Activated CD8-positive, alpha-beta T cell treated with anti-CD3 and anti-CD28 coated beads, Interleukin-2, amount 10 ng/mL, durations not matched to agents 7 days and 5 days (primary cell): ENCODE measurements around the gene ARHGEF19. TPM values are rescaled to one million over a fixed set of nuclear protein-coding genes. Genes with fewer than 3 reads are reported as not detected.
"Not testable (repeated sequence)": the region's sequence is repeated elsewhere in the genome, so short reads cannot be mapped to it uniquely, and the experiment has no call there.

ENCODE experiments used
- ATAC-seq: fragments of 150-1000 bp; cut with Tn5 transposase; one replicate; pipeline ENCODE4 v1.10.0; 2021; ENCODE audit warnings: moderate library complexity
- CTCF ChIA-PET: fragments of 350-600 bp; sonication (Branson Sonifier 250); formaldehyde crosslinking; loops from one replicate; lab custom pipeline; 2021; ENCODE audit warnings: antibody characterized with exemption; lab: Charles Lee
- POLR2A ChIA-PET: fragments of 350-600 bp; sonication (Branson Sonifier 250); formaldehyde crosslinking; loops from one replicate; lab custom pipeline; 2021; ENCODE audit warnings: antibody characterized with exemption; lab: Charles Lee
- DNase-seq: peaks from one replicate; pipeline ENCODE4 v3.0.0-alpha.2; 2020
- H3K27ac Mint-ChIP-seq: one replicate; pipeline ENCODE4 v1.8.0; 2021; ENCODE audit warnings: mild to moderate bottlenecking, mixed read lengths
- H3K27me3 Mint-ChIP-seq: one replicate; pipeline ENCODE4 v1.8.0; 2021; ENCODE audit warnings: low read depth, mixed read lengths
- H3K36me3 Mint-ChIP-seq: one replicate; pipeline ENCODE4 v1.8.0; 2021; ENCODE audit warnings: low read depth, mixed read lengths
- H3K4me1 Mint-ChIP-seq: one replicate; pipeline ENCODE4 v1.8.0; 2021; ENCODE audit warnings: low read depth, mixed read lengths
- H3K4me3 Mint-ChIP-seq: one replicate; pipeline ENCODE4 v1.8.0; 2021; ENCODE audit warnings: mild to moderate bottlenecking, mixed read lengths
- H3K9me3 Mint-ChIP-seq: one replicate; pipeline ENCODE4 v1.8.0; 2022; ENCODE audit warnings: mixed read lengths; ENCODE audit not compliant: insufficient read depth
- total RNA-seq, 2 experiments: library from RNA; stranded (reverse); gene quantifications; one replicate each; pipeline ENCODE4 v1.2.3, GENCODE V29; 2021

Gene ARHGEF19
- total RNA-seq, 2 experiments from 2014 or later = 11.4 to 11.9 TPM

- no peak overlapping the region for H3K27ac Mint-ChIP-seq
- H3K27me3 Mint-ChIP-seq = peaks cover 7% of the 10 kb centered on the region
- POLR2A ChIA-PET = interaction anchor here (0.6 to 3.9 kb wide), 7 partner anchors 11 to 146 kb away, joined by 3 to 30 read pairs (median 3); partner anchors contain the start of genes CPLANE2 and FBXO42
- no peak overlapping the region for H3K4me3 Mint-ChIP-seq
- no peaks in the 10 kb centered on the region for H3K9me3 Mint-ChIP-seq
- peaks cover 31% of the 10 kb centered on the region for H3K4me1 Mint-ChIP-seq
- DNase-seq (no peak), ATAC-seq (no peak)
- CTCF ChIA-PET = interaction anchor here (0.6 to 3.0 kb wide), 3 partner anchors 12 to 136 kb away, joined by 3 to 9 read pairs (median 3); no protein-coding TSS in a partner anchor
- H3K36me3 Mint-ChIP-seq = no peaks in the 10 kb centered on the region
These were observed 5.7 kb upstream of the ARHGEF19 start for GRCh38 chr1:16218014-16218673.

DNA sequence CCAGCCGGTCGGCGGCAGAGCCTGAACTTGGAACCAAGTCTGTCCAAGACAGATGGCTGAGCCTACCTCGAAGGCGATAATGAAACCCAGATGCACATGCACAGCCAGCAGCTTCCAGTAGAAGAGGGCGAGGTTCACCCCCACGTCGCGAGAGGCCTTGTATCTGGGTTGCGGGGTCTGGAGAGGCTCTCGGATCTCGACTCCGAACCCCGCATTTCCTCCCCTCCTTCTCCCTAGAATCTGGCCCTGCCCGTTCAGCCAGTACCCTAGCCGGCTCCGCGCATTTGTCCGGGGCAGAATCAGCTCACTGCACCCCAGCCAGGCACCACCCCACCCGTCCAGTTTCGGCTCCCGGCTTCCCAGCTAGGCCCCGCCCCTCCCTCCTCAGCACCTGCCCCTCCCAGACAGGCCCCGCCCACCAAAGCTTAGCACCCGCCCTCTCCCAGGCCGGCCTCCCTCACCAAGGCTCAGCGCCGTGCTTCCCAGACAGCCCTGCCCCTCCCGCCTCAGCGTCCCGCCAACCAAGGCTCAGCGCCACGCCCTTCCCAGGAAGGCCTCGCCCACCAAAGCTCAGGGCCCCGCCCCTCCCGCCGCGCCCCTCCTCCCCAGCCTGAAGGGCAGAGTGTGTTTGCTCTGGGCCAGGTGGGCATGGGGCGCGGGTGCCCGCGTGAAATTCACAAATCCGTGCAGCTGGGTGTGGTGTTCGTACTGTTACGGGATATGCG lies 4.8 kb upstream of the ARHGEF19 start:
- peak; percentile 99 for ATAC-seq
- H3K27ac Mint-ChIP-seq = peak overlapping the region; percentile 76

DNA sequence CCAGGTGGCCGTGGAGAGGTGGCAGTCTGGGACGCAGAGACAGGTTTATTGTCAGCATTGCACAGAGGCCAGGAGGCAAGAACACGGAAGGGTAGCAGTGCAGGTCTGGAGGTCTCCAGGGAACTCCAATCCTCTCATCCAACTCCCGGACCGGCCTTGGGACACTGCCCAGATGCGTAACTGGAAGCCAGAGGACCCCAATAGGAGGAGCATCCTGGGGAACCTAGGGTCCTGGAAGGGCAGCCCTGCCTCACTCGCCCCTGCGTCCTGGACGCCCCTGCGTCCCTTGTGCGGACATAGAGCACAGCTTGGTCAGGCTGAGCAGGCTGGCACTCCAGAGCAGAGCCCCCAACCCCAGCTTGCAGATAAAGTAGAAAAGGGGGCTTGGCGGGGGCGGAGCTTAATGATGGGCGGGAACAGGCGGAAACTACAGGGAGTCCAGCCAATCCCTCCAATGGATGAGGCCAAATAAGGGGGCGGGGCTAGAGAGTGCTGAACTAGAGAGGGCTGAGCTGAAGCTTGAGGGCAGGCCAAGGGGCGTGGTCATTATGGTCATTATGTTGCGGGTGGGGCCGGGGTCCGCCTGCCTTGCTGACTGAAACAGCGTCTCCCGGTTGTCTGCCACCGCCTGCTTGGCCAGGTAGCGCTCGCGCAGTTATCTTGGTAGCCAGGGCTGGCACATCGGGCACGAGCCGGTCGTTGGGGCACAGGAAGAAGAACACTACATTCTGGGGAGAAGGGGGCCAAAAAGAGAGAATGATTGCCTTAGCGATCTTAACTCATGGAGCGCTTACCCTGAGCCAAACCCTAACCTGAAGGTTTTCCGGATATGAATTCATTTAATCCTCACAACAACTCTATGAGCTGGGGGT lies 3.7 kb upstream of the ARHGEF19 start:
- H3K36me3 Mint-ChIP-seq = no peaks in the 10 kb centered on the region
- DNase-seq (peak; percentile 78), ATAC-seq (peak; percentile 36)
- peaks cover 31% of the 10 kb centered on the region for H3K4me1 Mint-ChIP-seq
- peak overlapping the region; percentile 47 for H3K27ac Mint-ChIP-seq
- ChIA-PET CTCF (interaction anchor here (1.2 to 3.0 kb wide), 2 partner anchors 10 to 137 kb away, joined by 6 to 9 read pairs; no protein-coding TSS in a partner anchor), POLR2A (interaction anchor here (0.5 to 3.9 kb wide), 4 partner anchors 9 to 20 kb away, joined by 3 to 30 read pairs (median 10); partner anchors contain the start of gene CPLANE2)
- no peaks in the 10 kb centered on the region for H3K9me3 Mint-ChIP-seq
- peak overlapping the region; percentile 78 for H3K4me3 Mint-ChIP-seq
- peaks cover 4% of the 10 kb centered on the region for H3K27me3 Mint-ChIP-seq

More for the DNA sequence above, 4.8 kb upstream of the ARHGEF19 start:
- POLR2A ChIA-PET = interaction anchor here (0.6 to 3.9 kb wide), 8 partner anchors 10 to 281 kb away, joined by 3 to 30 read pairs (median 3); partner anchors contain the start of genes CPLANE2 and FBXO42
- DNase-seq = peak; percentile 97
- Mint-ChIP-seq H3K9me3 (no peaks in the 10 kb centered on the region), H3K27me3 (peaks cover 9% of the 10 kb centered on the region), H3K4me1 (peaks cover 31% of the 10 kb centered on the region), H3K4me3 (peak overlapping the region; percentile 78), H3K36me3 (no peaks in the 10 kb centered on the region)
- CTCF ChIA-PET = interaction anchor here (0.7 to 3.0 kb wide), 7 partner anchors 11 to 369 kb away, joined by 3 to 9 read pairs (median 3); partner anchors contain the start of genes FAM131C and SPEN

GRCh38 chr1:16215240-16215639 lies 2.8 kb upstream of the ARHGEF19 start:
- H3K4me3 Mint-ChIP-seq, H3K36me3 Mint-ChIP-seq, POLR2A ChIA-PET, H3K9me3 Mint-ChIP-seq, H3K27ac Mint-ChIP-seq, ATAC-seq, H3K27me3 Mint-ChIP-seq, CTCF ChIA-PET, DNase-seq: not testable (repeated sequence)
- H3K4me1 Mint-ChIP-seq = peaks cover 30% of the 10 kb centered on the region

GRCh38 chr1:16213544-16213943 lies 1.1 kb upstream of the ARHGEF19 start:
- H3K36me3 Mint-ChIP-seq, ATAC-seq, H3K9me3 Mint-ChIP-seq, CTCF ChIA-PET, H3K27ac Mint-ChIP-seq, H3K4me3 Mint-ChIP-seq, H3K27me3 Mint-ChIP-seq, DNase-seq: not testable (repeated sequence)
- POLR2A ChIA-PET = interaction anchor here (0.5 kb wide), 1 partner anchor 152 kb away, joined by 3 read pairs; no protein-coding TSS in a partner anchor
- peaks cover 21% of the 10 kb centered on the region for H3K4me1 Mint-ChIP-seq

- ChIA-PET POLR2A (no interaction called here), CTCF (no interaction called here)
- Mint-ChIP-seq H3K4me1 (peaks cover 19% of the 10 kb centered on the region), H3K27ac (no peak overlapping the region), H3K27me3 (peaks cover 3% of the 10 kb centered on the region), H3K4me3 (no peak overlapping the region), H3K36me3 (no peaks in the 10 kb centered on the region), H3K9me3 (no peaks in the 10 kb centered on the region)
- DNase-seq (no peak), ATAC-seq (no peak)
These were observed 561 bp upstream of the ARHGEF19 start for GRCh38 chr1:16213013-16213412.

GRCh38 chr1:16211824-16212223 lies 628 bp downstream of the ARHGEF19 start:
- POLR2A ChIA-PET = interaction anchor here (0.6 to 0.7 kb wide), 2 partner anchors 22 to 213 kb away, joined by 3 to 4 read pairs; no protein-coding TSS in a partner anchor
- CTCF ChIA-PET = no interaction called here
- H3K9me3 Mint-ChIP-seq = no peaks in the 10 kb centered on the region
- H3K4me1 Mint-ChIP-seq = peaks cover 12% of the 10 kb centered on the region
- H3K27me3 Mint-ChIP-seq = peaks cover 3% of the 10 kb centered on the region
- no peak overlapping the region for H3K27ac Mint-ChIP-seq
- no peak overlapping the region for H3K4me3 Mint-ChIP-seq
- no peaks in the 10 kb centered on the region for H3K36me3 Mint-ChIP-seq
- DNase-seq (no peak), ATAC-seq (no peak)

- POLR2A ChIA-PET = no interaction called here
- H3K4me3 Mint-ChIP-seq = no peak overlapping the region
- H3K27me3 Mint-ChIP-seq = peaks cover 3% of the 10 kb centered on the region
- H3K9me3 Mint-ChIP-seq = no peaks in the 10 kb centered on the region
- H3K4me1 Mint-ChIP-seq = peaks cover 9% of the 10 kb centered on the region
- CTCF ChIA-PET = no interaction called here
- ATAC-seq (no peak), DNase-seq (no peak)
- H3K36me3 Mint-ChIP-seq = no peaks in the 10 kb centered on the region
- no peak overlapping the region for H3K27ac Mint-ChIP-seq
These were observed 1.9 kb downstream of the ARHGEF19 start for GRCh38 chr1:16210581-16210980.

- H3K27me3 Mint-ChIP-seq = peaks cover 3% of the 10 kb centered on the region
- ChIA-PET CTCF (no interaction called here), POLR2A (no interaction called here)
- ATAC-seq (no peak), DNase-seq (no peak)
- H3K36me3 Mint-ChIP-seq = no peaks in the 10 kb centered on the region
- no peak overlapping the region for H3K27ac Mint-ChIP-seq
- peaks cover 9% of the 10 kb centered on the region for H3K4me1 Mint-ChIP-seq
- no peaks in the 10 kb centered on the region for H3K9me3 Mint-ChIP-seq
- H3K4me3 Mint-ChIP-seq = no peak overlapping the region
These were observed 2.5 kb downstream of the ARHGEF19 start for GRCh38 chr1:16209847-16210407.

- no peaks in the 10 kb centered on the region for H3K9me3 Mint-ChIP-seq
- H3K4me1 Mint-ChIP-seq = peaks cover 11% of the 10 kb centered on the region
- POLR2A ChIA-PET = interaction anchor here (3.5 kb wide), 1 partner anchor 8 kb away, joined by 30 read pairs; no protein-coding TSS in a partner anchor
- H3K4me3 Mint-ChIP-seq = no peak overlapping the region
- no peaks in the 10 kb centered on the region for H3K36me3 Mint-ChIP-seq
- CTCF ChIA-PET = no interaction called here
- no peak for DNase-seq
- peaks cover 3% of the 10 kb centered on the region for H3K27me3 Mint-ChIP-seq
- no peak for ATAC-seq
- no peak overlapping the region for H3K27ac Mint-ChIP-seq
These were observed 3.2 kb downstream of the ARHGEF19 start for GRCh38 chr1:16209132-16209846.
